Measurements from ENCODE around the gene ASF1A. TPM values are rescaled to one million over a fixed set of nuclear protein-coding genes. Genes with fewer than 3 reads are reported as not detected.

The ASF1A gene
- total RNA-seq, 1 donor from 2014 or later, result 30.5 TPM

- Mint-ChIP-seq H3K4me3 (ENCODE audit: low read depth) (no peak overlapping the region), H3K36me3 (ENCODE audit: insufficient read depth) (peaks cover 2% of the 10 kb centered on the region), H3K27ac (no peak overlapping the region), H3K4me1 (ENCODE audit: low read depth) (peaks cover 3% of the 10 kb centered on the region), H3K27me3 (no peaks in the 10 kb centered on the region), H3K9me3 (ENCODE audit: low read depth) (no peaks in the 10 kb centered on the region)
- no peak for TF ChIP-seq CTCF (IDR thresholded peaks at IDR 0.05; ENCODE audit: unreplicated experiment)
- DNase-seq (ENCODE audit: low spot score, unreplicated experiment), result no peak
These were observed 16.1 kb upstream of the ASF1A start for GRCh38 chr6:118877806-118878205.

GRCh38 chr6:118881440-118882313 is 12.3 kb upstream of the ASF1A start:
- no peak for DNase-seq (ENCODE audit: low spot score, unreplicated experiment)
- H3K4me1 Mint-ChIP-seq (ENCODE audit: low read depth), result peaks cover 7% of the 10 kb centered on the region
- no peaks in the 10 kb centered on the region for H3K9me3 Mint-ChIP-seq (ENCODE audit: low read depth)
- no peak for TF ChIP-seq CTCF (IDR thresholded peaks at IDR 0.05; ENCODE audit: unreplicated experiment)
- no peaks in the 10 kb centered on the region for H3K27me3 Mint-ChIP-seq
- H3K27ac Mint-ChIP-seq, result peak overlapping the region; percentile 19
- H3K36me3 Mint-ChIP-seq (ENCODE audit: insufficient read depth), result no peaks in the 10 kb centered on the region
- H3K4me3 Mint-ChIP-seq (ENCODE audit: low read depth), result no peak overlapping the region

GRCh38 chr6:118882314-118882905 is 11.5 kb upstream of the ASF1A start:
- no peak overlapping the region for H3K27ac Mint-ChIP-seq
- H3K9me3 Mint-ChIP-seq (ENCODE audit: low read depth), result no peaks in the 10 kb centered on the region
- peaks cover 7% of the 10 kb centered on the region for H3K4me1 Mint-ChIP-seq (ENCODE audit: low read depth)
- TF ChIP-seq CTCF (IDR thresholded peaks at IDR 0.05; ENCODE audit: unreplicated experiment), result no peak
- no peak for DNase-seq (ENCODE audit: low spot score, unreplicated experiment)
- no peak overlapping the region for H3K4me3 Mint-ChIP-seq (ENCODE audit: low read depth)
- H3K36me3 Mint-ChIP-seq (ENCODE audit: insufficient read depth), result no peaks in the 10 kb centered on the region
- no peaks in the 10 kb centered on the region for H3K27me3 Mint-ChIP-seq

- no peaks in the 10 kb centered on the region for H3K9me3 Mint-ChIP-seq (ENCODE audit: low read depth)
- no peaks in the 10 kb centered on the region for H3K27me3 Mint-ChIP-seq
- H3K27ac Mint-ChIP-seq, result no peak overlapping the region
- H3K4me3 Mint-ChIP-seq (ENCODE audit: low read depth), result no peak overlapping the region
- DNase-seq (ENCODE audit: low spot score, unreplicated experiment), result no peak
- H3K36me3 Mint-ChIP-seq (ENCODE audit: insufficient read depth), result peaks cover 1% of the 10 kb centered on the region
- H3K4me1 Mint-ChIP-seq (ENCODE audit: low read depth), result peaks cover 12% of the 10 kb centered on the region
- no peak for TF ChIP-seq CTCF (IDR thresholded peaks at IDR 0.05; ENCODE audit: unreplicated experiment)
These were observed 7.3 kb upstream of the ASF1A start for GRCh38 chr6:118886641-118887040.

- TF ChIP-seq CTCF (IDR thresholded peaks at IDR 0.05; ENCODE audit: unreplicated experiment), result no peak
- H3K27ac Mint-ChIP-seq, result no peak overlapping the region
- DNase-seq (ENCODE audit: low spot score, unreplicated experiment), result no peak
- no peak overlapping the region for H3K4me3 Mint-ChIP-seq (ENCODE audit: low read depth)
- H3K9me3 Mint-ChIP-seq (ENCODE audit: low read depth), result no peaks in the 10 kb centered on the region
- H3K36me3 Mint-ChIP-seq (ENCODE audit: insufficient read depth), result peaks cover 4% of the 10 kb centered on the region
- H3K27me3 Mint-ChIP-seq, result no peaks in the 10 kb centered on the region
- H3K4me1 Mint-ChIP-seq (ENCODE audit: low read depth), result peaks cover 21% of the 10 kb centered on the region
These were observed 4.8 kb upstream of the ASF1A start for GRCh38 chr6:118889163-118889562.
